ENCODE measurements around the gene KIAA1958.
A peak's percentile ranks its signal among the peaks of the same experiment; 100 is the strongest.
"Not testable (repeated sequence)": the region's sequence is repeated elsewhere in the genome, so short reads cannot be mapped to it uniquely, and the experiment has no call there.

KIAA1958 gene

DNA sequence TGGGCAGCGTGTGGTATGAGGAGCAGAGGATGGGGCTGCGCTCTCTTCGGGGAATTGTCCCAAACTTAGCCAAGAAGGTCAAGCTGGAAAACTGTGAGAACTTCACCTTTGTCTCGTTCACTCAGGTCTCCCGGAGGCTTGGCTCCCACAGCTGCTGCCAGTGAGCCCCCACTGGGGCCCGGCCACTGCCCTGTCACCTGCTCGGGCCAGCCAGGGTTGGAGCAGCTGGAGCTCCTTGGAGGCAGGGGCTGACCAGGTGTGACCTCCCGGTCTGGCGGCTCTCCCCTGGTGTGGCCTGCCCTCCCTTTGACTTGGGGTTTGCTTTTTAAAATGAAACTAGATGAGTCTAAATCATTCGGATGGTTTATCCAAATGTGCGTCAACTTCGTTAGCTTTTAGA lies 173.3 kb downstream of the KIAA1958 start:
- DNase-seq (ENCODE audit: low read depth, low spot score): no peak

DNA sequence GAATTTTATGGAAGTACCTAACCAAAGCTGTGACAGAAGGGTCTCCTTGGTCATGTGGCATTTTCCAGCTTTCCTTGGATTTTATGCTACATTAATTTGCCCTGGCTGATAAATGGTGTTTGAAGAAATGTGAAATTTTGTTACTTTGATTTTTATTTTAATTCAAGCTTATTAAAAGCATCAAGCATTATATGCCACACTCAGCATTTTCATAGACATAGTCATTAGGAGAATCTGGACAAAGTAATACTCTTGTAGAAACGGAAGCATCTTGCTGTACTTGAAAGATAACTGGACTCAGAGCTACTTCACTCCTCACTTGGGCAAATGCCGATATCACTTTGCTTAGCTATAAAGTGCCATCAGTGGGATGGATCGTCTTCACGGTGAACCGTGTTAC lies 177.1 kb downstream of the KIAA1958 start:
- no peak for DNase-seq (ENCODE audit: low read depth, low spot score)

DNA sequence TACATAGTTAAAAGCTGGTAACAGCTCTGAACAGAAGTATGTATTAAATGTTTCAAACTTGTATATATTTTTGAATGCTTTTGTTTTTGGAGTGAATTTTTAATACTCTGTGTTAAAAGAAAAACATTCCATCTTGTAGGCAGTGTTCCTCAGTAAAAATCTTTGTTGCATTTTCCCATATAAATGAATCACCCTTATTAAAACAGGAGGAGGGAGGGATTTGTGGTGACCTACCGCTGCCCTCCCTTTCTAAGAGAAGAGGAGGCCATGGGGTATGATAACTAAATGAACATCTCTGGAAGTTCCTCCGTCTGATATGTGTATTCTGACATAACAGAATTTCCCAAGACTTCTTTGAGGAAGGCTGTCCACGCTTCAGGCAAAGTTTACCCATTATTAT lies 177.9 kb downstream of the KIAA1958 start:
- DNase-seq (ENCODE audit: low read depth, low spot score): no peak

DNA sequence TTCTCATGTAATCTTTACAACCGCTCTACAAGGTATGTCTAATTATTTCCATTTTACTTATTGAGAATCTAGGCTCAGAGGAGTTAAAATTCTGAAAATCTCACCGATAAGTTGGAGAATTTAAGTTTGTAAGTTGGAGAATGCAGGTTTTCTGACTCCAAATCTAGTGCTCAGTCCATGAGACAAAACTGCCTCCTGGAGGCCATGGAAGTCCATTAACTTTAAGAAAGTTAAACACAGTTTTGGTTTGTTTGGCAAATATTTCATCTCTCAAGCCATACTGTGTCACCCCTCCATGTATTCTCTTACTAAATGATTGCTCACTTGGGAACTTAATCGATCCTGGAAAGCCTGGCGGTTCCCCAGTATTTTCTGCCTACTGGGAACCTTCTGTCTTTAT lies 178.7 kb downstream of the KIAA1958 start:
- no peak for DNase-seq (ENCODE audit: low read depth, low spot score)

DNA sequence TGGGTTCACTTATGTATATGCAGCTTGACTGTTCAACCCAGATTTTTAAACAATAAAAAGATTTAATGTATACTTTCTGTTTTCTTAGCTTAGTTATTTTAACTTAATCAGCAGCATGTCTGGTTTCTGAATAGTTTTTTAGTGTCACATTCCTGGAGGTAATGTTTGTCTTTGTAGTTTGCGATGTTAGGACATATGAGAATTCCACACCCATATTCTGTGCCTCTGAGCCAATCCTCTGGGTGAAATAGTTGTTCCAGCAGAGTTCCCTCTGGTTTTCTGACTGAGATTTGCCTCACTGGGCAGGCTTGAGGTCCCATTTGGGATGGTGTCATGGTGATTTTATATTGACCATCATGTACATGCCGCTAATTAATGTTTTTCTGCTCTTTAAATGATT lies 182.7 kb downstream of the KIAA1958 start:
- DNase-seq (ENCODE audit: low read depth, low spot score): no peak

DNA sequence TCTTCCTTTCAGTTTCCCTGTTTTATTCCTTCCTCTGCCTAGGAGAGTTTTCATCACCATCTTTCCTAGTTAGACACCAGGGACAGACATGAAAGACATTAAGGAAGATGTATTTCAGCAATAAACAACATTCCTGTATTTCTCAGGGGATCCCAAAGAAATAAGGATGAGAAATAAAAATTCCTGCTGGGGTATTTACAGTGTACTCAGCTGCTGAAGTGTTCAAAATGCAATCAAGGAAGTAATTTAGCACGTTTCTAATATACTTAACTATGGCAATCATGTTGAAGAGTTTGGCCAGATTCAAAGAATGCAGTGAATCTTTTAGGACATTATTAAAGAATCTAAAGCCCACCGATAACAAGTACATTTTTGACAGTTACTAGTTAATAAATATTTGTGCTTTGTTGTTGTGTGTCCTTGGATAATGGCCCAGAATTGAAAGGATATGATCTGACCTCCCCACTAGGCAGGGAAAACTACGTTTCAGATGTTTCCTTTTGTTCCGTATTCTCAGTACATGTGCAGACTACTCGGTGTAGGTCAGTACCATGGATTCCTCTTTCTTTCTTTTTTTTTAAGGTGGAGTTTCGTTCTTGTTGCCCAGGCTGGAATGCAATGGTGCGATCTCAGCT lies 184.5 kb downstream of the KIAA1958 start:
- DNase-seq (ENCODE audit: low read depth, low spot score): no peak

DNA sequence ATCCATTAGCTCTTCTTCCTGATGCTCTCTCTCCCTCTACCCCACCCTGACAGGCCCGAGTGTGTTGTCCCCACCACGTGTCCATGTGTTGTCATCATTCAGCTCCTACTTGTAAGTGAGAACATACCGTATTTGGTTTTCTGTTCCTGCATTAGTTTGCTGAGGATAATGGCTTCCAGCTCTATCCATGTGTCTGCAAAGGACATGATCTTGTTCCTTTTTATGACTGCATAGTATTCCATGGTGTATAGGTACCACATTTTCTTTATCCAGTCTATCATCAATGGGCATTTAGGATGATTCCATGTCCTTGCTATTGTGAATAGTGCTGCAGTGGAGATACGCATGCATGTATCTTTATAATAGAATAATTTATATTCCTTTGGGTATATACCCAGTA lies 186.6 kb downstream of the KIAA1958 start:
- DNase-seq (ENCODE audit: low read depth, low spot score): not testable (repeated sequence)

DNA sequence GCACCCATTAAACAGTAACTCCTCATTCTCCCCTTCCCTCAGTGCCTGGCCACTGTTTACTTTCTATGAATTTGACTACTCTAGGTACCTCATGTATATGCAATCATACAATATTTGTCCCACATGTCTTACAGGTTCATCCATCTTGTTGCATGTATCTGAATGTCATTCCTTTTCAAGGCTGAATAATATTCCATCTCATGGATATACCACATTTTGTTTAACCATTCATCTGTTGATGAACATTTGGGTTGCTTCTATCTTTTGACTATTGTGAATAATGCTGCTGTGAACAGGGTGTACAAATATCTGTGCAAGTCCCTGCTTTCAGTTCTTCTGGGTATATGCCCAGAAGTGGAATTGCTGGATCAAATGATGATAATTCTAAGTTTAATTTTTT lies 190.4 kb downstream of the KIAA1958 start:
- DNase-seq (ENCODE audit: low read depth, low spot score): no peak

DNA sequence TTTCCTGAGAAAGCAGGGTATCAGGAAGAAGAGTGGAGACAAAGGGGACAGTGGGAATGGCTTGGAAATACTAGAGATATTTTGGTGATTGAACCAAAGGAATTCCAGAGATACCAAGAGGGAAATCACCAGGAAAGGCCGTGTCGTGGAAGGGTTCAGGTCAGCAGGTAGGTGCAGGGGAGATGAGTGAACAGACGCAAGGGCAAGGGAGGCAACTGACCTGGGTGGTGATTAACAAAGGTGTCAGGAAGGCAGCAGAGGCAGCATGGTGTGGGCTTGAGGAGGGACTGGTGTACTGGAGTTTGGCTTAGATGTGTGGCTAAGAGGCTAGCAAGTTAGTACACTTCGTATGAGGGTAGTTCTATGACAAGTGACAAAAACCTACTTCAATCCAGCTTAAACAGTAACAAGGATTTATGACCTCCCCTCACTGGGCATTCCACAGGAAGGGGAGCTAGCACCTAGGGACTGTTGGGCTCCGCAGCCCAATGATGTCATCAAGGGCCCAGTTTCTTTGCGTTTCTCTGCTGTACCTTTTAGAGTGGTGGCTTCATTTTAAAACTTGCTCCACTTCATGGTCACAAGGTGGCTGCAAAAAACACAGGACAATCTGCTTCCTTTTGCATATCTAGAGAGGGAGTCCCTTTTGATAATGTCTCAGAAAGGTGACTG lies 194.2 kb downstream of the KIAA1958 start:
- DNase-seq (ENCODE audit: low read depth, low spot score): no peak

DNA sequence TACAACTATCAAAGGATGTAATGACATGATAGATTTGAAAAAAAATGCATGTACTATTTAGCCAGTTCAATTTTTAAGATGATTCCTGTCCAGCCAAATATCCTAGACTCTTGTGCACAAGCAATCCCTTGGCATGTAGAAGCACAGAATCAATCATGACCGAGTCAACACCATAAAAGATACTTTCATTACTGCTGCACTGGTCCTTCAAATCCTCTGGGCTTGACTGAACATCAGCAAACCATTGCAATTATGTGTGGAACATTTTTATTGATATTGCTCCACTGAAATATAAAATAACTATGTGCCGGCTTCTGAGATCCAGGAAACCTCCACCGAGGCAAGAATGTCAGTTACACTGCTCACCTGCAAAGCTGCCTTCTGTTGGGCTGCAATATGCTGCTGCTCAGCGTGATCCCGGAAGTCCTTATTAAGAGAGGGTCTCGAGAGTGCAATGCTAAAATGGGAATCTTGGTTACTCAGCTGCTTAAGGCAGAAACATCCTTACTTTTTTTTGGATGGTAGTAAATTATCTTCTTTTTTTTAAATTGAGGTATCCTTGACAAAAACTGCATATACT lies 202.6 kb downstream of the KIAA1958 start:
- no peak for DNase-seq (ENCODE audit: low read depth, low spot score)

DNA sequence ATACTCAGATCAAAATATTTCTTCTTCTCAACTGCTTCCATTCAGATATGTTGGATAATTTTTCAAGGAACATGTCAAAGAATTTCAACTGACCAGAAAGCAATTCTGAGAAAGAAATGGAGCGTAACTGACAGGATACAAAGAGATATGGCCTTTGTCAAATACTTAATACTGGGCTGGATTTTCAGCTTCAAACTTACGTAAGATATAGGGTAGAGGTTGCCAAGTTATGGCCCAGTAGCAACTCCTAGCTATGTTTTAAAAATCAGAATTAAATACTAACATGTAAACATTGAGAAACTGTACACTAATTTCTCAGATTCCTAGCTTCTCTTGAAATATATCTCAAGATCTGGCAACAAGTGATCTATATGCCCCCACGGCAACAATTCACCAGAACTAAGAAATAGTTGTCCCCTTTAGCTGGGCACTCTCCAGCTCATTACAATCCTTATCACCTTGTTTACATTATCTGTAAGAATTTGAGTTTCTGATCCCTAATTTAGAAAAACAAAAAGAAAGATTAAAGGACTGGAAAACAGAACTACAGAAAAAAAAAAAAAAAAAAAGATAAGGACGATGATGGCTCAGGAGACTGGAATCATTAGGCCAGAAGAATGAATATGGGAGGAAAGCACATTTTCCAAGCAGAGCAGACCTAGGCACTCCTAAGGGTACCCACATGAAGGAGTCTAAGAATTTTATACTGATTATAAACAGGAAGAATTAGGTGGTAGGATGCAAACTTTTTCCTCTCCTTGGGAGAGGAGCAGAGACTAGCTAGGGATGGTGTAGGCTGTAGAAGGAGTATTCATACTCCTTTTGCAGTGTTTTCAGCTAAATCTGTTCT lies 208.3 kb downstream of the KIAA1958 start:
- no peak for DNase-seq (ENCODE audit: low read depth, low spot score)

DNA sequence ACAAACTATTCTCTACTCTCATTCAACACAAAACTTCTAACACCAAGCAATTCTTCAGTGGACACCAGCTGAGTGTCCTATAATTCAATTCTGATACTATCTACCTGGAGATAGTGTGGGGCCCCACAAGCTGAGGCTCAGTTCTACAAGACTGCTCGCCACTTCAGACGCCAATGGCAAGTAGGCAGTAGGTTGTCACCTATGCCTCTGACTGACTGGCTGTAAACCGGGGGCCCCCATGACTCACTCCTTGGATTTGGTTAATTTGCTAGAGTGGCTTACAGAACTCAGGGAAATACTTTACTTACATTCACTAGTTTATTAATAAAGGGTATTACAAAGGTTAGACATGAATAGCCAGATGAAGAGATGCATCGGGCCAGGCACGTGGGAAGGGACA lies 209.8 kb downstream of the KIAA1958 start:
- DNase-seq (ENCODE audit: low read depth, low spot score): no peak

DNA sequence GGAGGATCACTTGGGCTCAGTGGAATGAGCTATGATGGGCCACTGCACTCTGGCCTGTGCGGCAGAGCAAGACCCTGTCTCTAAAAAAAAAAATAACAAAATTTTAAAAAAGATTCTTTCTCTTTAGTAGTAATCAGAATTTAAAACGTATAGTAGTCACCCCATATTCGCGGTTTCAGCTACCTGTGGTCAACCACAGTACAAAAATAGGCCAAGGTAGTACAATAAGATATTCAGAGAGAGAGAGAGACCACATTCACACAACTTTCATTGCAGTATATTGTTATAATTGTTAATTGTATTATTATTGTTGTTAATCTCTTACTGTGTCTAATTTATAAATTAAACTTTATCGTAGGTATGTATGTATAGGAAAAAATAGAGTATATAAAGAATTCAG lies 212.6 kb downstream of the KIAA1958 start:
- DNase-seq (ENCODE audit: low read depth, low spot score): no peak

DNA sequence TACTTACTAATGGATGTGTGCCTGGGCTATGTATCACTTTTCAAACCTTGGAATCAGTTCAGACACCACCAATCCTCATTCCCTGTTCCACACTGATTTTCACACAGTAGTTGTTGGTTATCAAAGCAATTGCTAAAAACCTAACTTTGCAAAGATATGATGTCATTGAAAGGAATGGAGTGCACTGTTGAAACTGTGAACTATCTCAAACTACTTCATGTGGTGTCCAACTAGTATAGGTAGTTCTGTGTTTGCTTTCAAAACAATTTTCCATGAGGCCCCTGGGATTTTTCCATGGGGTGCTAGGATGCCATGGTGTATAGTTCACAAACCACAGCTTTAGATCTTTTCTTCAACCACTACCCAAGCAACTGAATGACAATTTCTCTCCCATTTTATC lies 213.5 kb downstream of the KIAA1958 start:
- DNase-seq (ENCODE audit: low read depth, low spot score): no peak

DNA sequence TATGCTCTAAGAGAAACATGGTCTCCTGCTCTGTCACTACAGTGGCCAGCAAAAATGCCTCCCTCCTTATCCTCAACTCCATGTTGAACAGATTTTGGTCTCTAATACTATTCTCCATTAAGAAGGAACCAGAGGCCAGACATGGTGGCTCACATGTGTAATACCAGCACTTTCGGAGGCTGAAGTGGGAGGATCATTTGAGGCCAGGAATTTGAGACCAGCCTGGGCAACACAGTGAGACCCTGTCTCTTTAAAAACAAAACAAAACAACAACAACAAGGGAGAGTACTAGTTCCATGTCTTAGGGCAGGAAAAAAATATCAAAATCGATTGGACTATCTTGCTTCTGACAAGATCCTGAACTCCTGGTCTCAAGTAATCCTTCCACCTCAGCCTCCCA lies 216.7 kb downstream of the KIAA1958 start:
- DNase-seq (ENCODE audit: low read depth, low spot score): no peak

DNA sequence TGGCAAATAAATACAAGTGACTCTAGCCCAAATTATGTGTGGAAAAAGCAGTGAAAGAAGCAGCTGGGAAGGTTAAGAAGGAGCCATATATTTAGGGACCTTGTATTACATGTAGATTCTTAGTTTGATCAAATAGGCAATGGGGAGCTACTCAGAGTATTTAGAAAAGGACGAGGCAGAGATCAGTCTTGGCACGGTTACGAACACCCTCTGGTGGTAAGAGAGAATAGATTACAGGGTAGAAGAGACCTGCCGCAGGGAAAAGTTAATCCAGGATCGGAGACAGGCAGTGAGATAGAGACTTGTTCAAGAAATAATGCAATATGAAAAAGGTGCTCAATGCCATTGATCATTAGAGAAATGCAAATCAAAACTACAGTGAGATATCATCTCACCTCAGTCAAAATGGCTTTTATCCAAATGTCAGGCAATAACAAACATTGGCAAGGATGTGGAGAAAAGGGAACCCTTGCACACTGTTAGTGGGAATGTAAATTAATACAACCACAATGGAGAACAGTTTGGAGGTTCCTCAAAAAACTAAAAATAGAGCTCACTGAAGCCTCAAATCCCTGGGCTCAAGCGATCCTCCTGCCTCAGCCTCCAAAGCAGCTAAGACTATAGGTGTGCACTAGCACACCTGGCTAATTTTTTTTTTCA lies 219.3 kb downstream of the KIAA1958 start:
- DNase-seq (ENCODE audit: low read depth, low spot score): no peak

DNA sequence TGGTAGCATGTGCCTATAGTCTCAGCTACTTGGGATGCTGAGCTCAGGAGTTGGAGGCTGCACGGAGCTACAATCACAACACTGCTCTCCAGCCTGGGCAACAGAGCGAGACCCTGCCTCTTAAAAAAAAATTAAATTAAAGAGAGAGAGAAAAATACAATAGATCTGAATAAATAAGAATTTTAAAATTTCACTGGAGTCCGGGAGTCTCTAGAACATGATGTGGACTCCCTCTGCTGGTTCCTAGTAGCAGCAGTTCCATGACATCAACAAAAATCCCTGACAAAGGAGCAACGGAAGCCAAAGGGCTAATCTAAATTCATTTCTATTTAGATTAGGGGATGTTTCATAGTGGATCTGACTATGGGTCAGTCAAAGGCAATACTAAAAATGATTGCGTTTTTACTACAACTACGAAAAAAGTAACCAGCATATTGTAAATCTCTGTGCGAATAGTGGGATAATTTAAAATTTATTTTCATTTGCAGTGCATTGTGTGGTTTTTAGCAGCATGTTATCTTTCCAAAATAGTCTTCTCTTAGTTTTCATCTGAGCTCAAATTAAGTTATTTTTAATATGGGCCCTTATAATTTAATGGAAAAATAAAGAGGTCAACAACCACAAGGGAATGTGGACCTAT lies 224.5 kb downstream of the KIAA1958 start:
- DNase-seq (ENCODE audit: low read depth, low spot score): no peak

DNA sequence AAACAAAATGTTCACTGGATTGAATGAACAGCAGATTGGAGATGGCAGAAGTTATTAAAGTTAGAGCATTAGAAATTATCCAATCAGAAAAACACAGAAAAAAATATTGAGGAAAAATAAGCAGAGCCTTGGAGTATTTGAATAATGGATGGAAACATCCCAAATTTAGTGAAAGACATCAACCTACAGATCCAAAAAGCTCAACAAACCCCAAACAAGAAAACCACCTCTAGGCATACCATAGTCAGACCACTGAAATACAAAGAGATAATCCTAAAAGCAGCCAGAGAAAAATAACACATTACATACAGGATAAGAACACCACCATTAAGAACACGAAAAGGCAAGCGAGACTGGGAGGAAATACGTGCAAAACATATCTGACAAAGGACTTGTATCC lies 226.1 kb downstream of the KIAA1958 start:
- DNase-seq (ENCODE audit: low read depth, low spot score): no peak

DNA sequence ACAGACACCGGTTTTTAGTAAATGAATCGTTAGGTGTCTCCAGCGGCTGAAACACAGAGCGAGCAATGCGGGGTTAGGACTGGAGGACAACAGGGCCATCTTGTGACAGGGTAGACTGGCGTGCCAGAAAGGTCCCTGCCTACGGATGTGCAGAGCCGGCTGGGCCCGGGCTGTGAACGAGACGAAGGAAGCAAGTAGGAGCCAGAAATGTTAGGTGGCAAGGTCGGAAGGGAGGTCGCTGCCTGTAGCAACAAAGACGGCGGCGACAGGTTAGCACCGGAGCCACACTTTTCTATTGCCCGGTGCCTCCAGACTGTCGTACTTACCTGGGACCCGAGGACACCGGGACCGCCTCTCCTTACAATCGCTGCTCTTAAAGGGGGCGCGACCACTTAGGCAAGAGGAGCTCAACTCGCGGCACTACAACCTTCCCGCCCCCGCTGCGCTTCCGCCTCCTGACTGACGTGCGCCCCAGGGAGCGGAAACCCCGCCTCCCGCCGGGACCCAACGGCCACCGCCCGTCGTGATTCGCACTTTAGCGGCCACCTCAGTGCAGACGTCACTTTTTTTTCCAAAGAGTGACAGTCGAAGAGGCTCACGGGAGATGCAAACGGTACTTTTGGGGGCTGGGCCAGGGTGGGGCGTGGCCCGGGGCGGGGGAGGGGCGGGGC lies 231.2 kb downstream of the KIAA1958 start, which contains the start of gene INIP:
TSS of gene INIP (minus strand) at position 457 of the 671 bp plus-strand sequence. CDS start 1,632 bp downstream, outside the sequence.
- peak; percentile 96 for DNase-seq (ENCODE audit: low read depth, low spot score)

Data from activated naive CD8-positive, alpha-beta T cell treated with anti-CD3 and anti-CD28 coated beads, Interleukin-2, amount 50 U/mL, for 16 hours (primary cell).